H7 (cell line): ENCODE measurements around the gene MELTF. TPM values are rescaled to one million over a fixed set of nuclear protein-coding genes. Genes with fewer than 3 reads are reported as not detected.
A peak's percentile ranks its signal among the peaks of the same experiment; 100 is the strongest.

Experiments used
- DNase-seq: peaks from one replicate; pipeline ENCODE4 v3.0.0; 2012
- H3K27me3 ChIP-seq: 2 replicates; pipeline ENCODE4 v1.6.0; 2011; ENCODE audit warnings: mild to moderate bottlenecking, low read length; ENCODE audit not compliant: control insufficient read depth, insufficient read depth
- H3K36me3 ChIP-seq: replicated peaks from 2 replicates; pipeline ENCODE4 v1.5.1; 2011; ENCODE audit warnings: low read length; ENCODE audit not compliant: control insufficient read depth, insufficient read depth
- H3K4me3 ChIP-seq: 2 replicates; pipeline ENCODE4 v1.5.1; 2011; ENCODE audit warnings: low read depth, mild to moderate bottlenecking, control low read depth, low read length, moderate library complexity; ENCODE audit not compliant: insufficient read depth
- total RNA-seq: library from RNA; depleted of rRNA; stranded (reverse); fragments of >200 nt; shearing (Covaris generic); gene quantifications from 2 replicates; pipeline ENCODE4 v1.2.3, GENCODE V29; 2014

The MELTF gene
- total RNA-seq, 1 experiment from 2014 or later = 3.5 TPM

DNA sequence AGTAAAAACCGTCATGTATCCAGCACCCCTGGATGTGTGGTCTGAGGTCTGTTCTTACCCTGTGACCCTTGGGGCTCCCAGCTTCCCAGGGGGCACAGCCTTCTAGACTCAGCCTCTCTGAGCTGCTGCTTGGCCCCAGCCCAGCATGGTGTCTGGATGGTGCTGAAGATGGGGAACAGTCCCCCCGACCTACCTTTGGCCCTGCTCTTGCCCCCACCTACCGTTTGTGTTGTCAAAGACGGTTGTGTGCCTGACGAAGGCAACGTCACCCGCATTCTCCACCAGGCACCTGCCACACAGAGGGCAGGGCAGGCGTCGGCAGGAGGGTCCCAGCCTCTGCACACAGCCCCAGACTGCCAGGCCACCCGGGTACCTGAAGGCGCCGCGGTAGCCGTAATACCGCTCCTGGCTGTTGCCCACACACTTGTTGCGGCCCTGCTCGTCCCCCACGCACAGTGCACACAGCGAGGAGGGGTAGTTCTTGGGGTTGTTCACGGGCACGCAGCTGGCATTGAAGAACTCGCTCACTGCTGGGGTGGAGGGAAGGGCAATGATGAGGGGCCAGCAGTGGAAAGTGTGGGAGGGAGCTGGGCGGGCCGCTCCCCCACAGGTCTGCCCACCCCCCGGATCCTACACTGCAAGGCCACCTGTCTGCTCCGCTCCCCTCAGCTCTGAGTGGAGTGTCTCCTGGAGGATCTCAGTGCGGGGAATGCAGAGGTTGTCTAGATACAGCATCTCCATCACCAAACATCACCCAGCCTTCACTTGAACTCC is 21.0 kb downstream of the MELTF start:
- no peaks in the 10 kb centered on the region for H3K36me3 ChIP-seq
- H3K4me3 ChIP-seq = no peak overlapping the region
- peaks cover 18% of the 10 kb centered on the region for H3K27me3 ChIP-seq
- peak; percentile 62 for DNase-seq

DNA sequence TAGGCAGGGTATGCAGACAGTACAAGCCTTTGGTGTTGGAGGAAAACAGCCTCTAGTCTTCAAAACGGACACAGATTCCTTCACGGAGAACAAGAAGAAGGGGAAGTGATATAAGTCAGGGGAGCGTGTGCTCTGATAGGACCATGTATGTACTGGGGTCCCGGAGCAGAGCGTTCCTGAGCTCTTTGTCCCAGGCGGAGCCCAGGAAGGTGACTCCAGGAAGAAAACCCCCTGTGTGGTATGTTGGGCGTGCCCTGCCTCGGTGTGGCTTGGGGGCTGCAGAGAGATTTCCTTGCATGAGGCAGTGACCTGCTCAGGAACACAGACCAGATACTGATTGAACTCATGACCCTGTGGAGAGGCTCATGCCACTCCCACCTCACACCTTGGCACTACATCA is 21.7 kb downstream of the MELTF start:
- DNase-seq = no peak
- H3K27me3 ChIP-seq = peaks cover 21% of the 10 kb centered on the region
- no peaks in the 10 kb centered on the region for H3K36me3 ChIP-seq
- H3K4me3 ChIP-seq = no peak overlapping the region

GRCh38 chr3:197007296-197007940 is 22.2 kb downstream of the MELTF start:
- Histone ChIP-seq H3K27me3 (peaks cover 24% of the 10 kb centered on the region), H3K36me3 (no peaks in the 10 kb centered on the region), H3K4me3 (no peak overlapping the region)
- peak; percentile 66 for DNase-seq

- DNase-seq = no peak
- no peak overlapping the region for H3K4me3 ChIP-seq
- peaks cover 26% of the 10 kb centered on the region for H3K27me3 ChIP-seq
- H3K36me3 ChIP-seq = no peaks in the 10 kb centered on the region
Observed at GRCh38 chr3:197006860-197007259, 22.8 kb downstream of the MELTF start.

DNA sequence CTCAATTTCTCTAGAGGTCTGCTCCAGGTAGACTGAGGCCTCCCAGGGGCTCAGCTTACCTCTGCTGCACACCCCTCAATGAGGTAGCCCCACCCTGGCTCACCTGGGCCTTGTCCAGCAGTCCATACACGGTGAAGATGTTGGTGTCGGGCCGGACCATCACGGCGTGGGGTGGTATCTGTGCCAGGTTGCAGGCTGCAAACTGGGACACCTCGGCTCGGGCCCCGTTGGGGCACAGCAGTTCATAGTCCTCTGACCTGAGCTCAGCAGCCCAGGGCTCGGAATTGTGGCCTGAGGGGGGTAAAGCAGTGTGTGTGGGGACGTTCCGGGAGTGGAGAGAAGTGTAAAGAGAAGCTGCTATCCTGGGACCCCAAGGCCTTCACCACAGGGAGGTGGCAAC is 23.2 kb downstream of the MELTF start:
- no peak overlapping the region for H3K4me3 ChIP-seq
- DNase-seq = no peak
- H3K36me3 ChIP-seq = no peaks in the 10 kb centered on the region
- H3K27me3 ChIP-seq = peaks cover 26% of the 10 kb centered on the region

- H3K4me3 ChIP-seq = peak overlapping the region; percentile 60
- DNase-seq = no peak
- peaks cover 26% of the 10 kb centered on the region for H3K27me3 ChIP-seq
- no peaks in the 10 kb centered on the region for H3K36me3 ChIP-seq
Observed at GRCh38 chr3:197003461-197004385, 25.9 kb downstream of the MELTF start.

DNA sequence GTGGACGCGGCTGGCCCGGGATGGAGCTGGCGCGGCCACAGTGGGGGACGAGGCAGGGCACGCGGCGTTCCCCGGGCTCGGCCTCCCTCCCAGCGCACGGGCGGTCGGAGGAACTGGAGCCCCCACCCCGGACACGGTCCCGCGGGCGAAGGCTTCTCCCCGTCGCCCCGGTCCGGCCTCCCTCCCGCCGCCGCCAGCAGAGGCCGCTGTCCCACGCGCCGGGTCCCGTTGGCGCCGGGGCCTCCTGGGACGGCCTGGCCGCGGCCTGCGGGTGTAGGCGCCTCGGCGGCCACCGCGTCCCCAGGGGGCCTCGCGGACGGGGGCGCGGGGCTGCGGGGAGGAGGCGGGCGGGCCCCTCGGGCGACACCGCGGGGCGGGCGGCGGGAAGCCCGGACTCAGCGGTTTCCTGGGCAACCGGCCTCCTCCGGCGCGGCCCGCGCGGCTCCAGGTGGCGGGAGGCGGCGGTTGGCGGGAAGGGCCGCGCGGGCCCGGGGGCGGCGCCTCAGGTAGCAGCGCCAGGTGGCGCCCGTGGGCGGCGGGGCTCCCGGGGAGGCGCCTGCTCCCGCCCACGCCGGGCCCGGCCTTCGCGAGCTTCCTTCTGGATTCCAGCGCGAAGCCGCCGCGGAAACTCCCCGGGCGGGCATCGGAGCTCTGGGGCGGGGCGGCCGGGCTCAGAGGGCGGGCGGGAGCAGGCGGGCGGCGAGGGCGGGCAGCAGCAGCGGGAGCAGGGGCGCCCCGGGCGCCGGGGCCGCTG is 26.7 kb downstream of the MELTF start:
- Histone ChIP-seq H3K27me3 (peaks cover 26% of the 10 kb centered on the region), H3K36me3 (no peaks in the 10 kb centered on the region), H3K4me3 (peak overlapping the region; percentile 60)
- peak; percentile 97 for DNase-seq

- peak; percentile 88 for DNase-seq
- H3K36me3 ChIP-seq = no peaks in the 10 kb centered on the region
Observed at GRCh38 chr3:197001972-197002700, 27.5 kb downstream of the MELTF start.

GRCh38 chr3:197001106-197001971 is 28.3 kb downstream of the MELTF start:
- H3K4me3 ChIP-seq = no peak overlapping the region
- H3K36me3 ChIP-seq = no peaks in the 10 kb centered on the region
- peak; percentile 61 for DNase-seq
- peaks cover 26% of the 10 kb centered on the region for H3K27me3 ChIP-seq

More at GRCh38 chr3:197001972-197002700, 27.5 kb downstream of the MELTF start:
- peaks cover 26% of the 10 kb centered on the region for H3K27me3 ChIP-seq
- peak overlapping the region; percentile 44 for H3K4me3 ChIP-seq

DNA sequence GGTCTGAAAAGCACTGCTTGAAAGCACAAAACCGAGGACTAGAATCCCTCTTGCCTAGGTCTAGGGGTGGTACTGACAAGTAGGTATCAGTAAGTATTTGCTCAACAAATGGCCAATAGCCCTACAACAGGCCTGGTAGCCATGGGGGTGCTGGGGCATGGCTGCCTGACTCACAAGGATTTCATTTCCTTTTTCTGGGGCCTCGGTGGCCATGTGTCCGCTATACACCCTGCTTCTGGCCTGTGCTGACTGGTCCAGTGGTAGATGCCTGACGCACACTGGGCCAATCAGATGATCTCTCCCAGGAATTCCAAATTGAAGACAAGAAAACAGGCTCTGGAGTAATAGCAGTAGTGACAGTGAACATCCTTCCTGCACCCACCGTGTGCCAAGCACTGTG is 29.4 kb downstream of the MELTF start:
- H3K4me3 ChIP-seq = no peak overlapping the region
- peaks cover 23% of the 10 kb centered on the region for H3K27me3 ChIP-seq
- no peak for DNase-seq
- no peaks in the 10 kb centered on the region for H3K36me3 ChIP-seq

- no peak for DNase-seq
- peaks cover 13% of the 10 kb centered on the region for H3K27me3 ChIP-seq
- no peaks in the 10 kb centered on the region for H3K36me3 ChIP-seq
- H3K4me3 ChIP-seq = no peak overlapping the region
Observed at GRCh38 chr3:196998966-196999760, 30.5 kb downstream of the MELTF start.

DNA sequence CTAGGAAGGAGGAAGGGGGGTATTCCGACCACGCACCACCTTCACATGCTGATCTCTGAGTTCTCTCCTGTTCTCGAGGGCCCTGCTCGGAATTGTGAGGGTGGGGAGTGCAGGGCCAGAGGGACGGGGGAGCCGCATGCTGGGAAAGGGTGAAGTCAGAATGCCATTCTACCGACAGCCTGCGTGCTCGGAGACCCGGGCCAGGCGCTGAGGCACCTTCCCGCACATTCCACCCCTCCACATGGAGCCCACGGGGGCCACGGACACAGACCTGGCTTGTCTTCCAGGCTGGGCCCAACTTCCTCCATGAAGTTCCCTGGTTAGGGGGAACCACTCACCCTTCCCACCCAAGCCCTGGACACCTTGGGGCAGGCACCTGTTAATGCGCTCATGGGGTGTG is 32.3 kb downstream of the MELTF start:
- DNase-seq = peak; percentile 41
- Histone ChIP-seq H3K27me3 (peaks cover under 1% of the 10 kb centered on the region), H3K36me3 (no peaks in the 10 kb centered on the region), H3K4me3 (no peak overlapping the region)
